OCI-LY7 (cell line): Measurements from ENCODE around the gene GUCA1C. TPM values are rescaled to one million over a fixed set of nuclear protein-coding genes. Genes with fewer than 3 reads are reported as not detected.

Experiments
- BruUV-seq: library from RNA; stranded (reverse); fragments of 400-500 nt; replicated peaks from 2 replicates; lab custom pipeline; 2021; lab: Mats Ljungman, UMichigan
- CTCF ChIA-PET: fragments of 300-600 bp; sonication (Branson Sonifier 250); formaldehyde crosslinking; loops from one replicate; lab custom pipeline; 2022; ENCODE audit warnings: antibody characterized with exemption; ENCODE audit not compliant: unreplicated experiment; lab: Charles Lee
- POLR2A ChIA-PET: fragments of 300-600 bp; sonication (Branson Sonifier 250); formaldehyde crosslinking; loops from one replicate; lab custom pipeline; 2022; ENCODE audit warnings: antibody characterized with exemption; lab: Charles Lee
- DNase-seq: peaks from one replicate; pipeline ENCODE4 v3.0.0-alpha.2; 2015; ENCODE audit warnings: low spot score
- H2AFZ ChIP-seq: fragments of 200-600 bp; sonication (generic), shearing (Covaris generic); 2 replicates; pipeline ENCODE4 v1.6.1; 2014; ENCODE audit warnings: mild to moderate bottlenecking, antibody characterized with exemption, low read length, moderate library complexity
- H3K27ac ChIP-seq: fragments of 200-600 bp; sonication (generic); 2 replicates; pipeline ENCODE4 v1.5.1; 2014; ENCODE audit warnings: mixed run types, low read depth, mild to moderate bottlenecking, moderate library complexity, low read length, inconsistent platforms; ENCODE audit not compliant: poor library complexity, severe bottlenecking
- H3K36me3 ChIP-seq: fragments of 200-600 bp; sonication (generic); 2 replicates; pipeline ENCODE4 v1.6.1; 2014; ENCODE audit warnings: mild to moderate bottlenecking, antibody characterized with exemption, low read length, moderate library complexity, mixed read lengths; ENCODE audit not compliant: insufficient read depth
- H3K4me1 ChIP-seq: fragments of 200-600 bp; sonication (generic); 2 replicates; pipeline ENCODE4 v1.5.1; 2014; ENCODE audit warnings: mild to moderate bottlenecking, low read length; ENCODE audit not compliant: insufficient read depth, poor library complexity, severe bottlenecking
- H3K4me2 ChIP-seq: fragments of 200-600 bp; sonication (generic); 2 replicates; pipeline ENCODE4 v1.6.1; 2014; ENCODE audit warnings: mild to moderate bottlenecking, low read length
- H3K4me3 ChIP-seq: fragments of 200-600 bp; sonication (generic); 2 replicates; pipeline ENCODE4 v1.5.1; 2014; ENCODE audit warnings: mild to moderate bottlenecking, low read depth, low read length; ENCODE audit not compliant: poor library complexity, severe bottlenecking
- H3K79me2 ChIP-seq: fragments of 200-600 bp; sonication (generic); 2 replicates; pipeline ENCODE4 v1.6.1; 2016; ENCODE audit warnings: low read depth, mild to moderate bottlenecking, low read length, moderate library complexity, mixed read lengths; ENCODE audit not compliant: insufficient read depth
- H3K9me2 ChIP-seq: fragments of 200-600 bp; sonication (generic); 2 replicates; pipeline ENCODE4 v1.6.1; 2016; ENCODE audit warnings: mild to moderate bottlenecking, low read length, mixed read lengths; ENCODE audit not compliant: insufficient read depth
- H3K9me3 ChIP-seq: fragments of 200-600 bp; sonication (generic); 2 replicates; pipeline ENCODE4 v1.6.1; 2014; ENCODE audit warnings: mild to moderate bottlenecking, mixed run types, low read length, mixed read lengths
- H4K20me1 ChIP-seq: fragments of 200-600 bp; sonication (generic); 2 replicates; pipeline ENCODE4 v1.6.1; 2014; ENCODE audit warnings: mild to moderate bottlenecking, antibody characterized with exemption, low read length, moderate library complexity, mixed read lengths; ENCODE audit not compliant: insufficient read depth
- EZH2phosphoT487 ChIP-seq: fragments of 200-600 bp; sonication (generic); IDR thresholded peaks from 2 replicates; pipeline ENCODE4 v1.6.1; 2018; ENCODE audit warnings: low read depth, borderline replicate concordance, mild to moderate bottlenecking, mixed run types, antibody characterized with exemption, low read length, moderate library complexity, mixed read lengths
- intact Hi-C: fragments of 100-400 bp; cut with micrococcal nuclease; formaldehyde crosslinking; loops from one replicate; pipeline ENCODE4 v1.10.0; 2022; ENCODE audit not compliant: unreplicated experiment
- total RNA-seq, 2 experiments: library from RNA; depleted of rRNA in 1 of 2; stranded (reverse); fragments of >200 nt in 1 of 2; shearing (Covaris generic) in 1 of 2; gene quantifications; 2 replicates each; pipeline ENCODE4 v1.2.3, GENCODE V29; 2014 to 2022
- TF ChIP-seq, protein P1 (sequence below): fragments of 200-600 bp; sonication (generic); conservative IDR thresholded peaks from 2 replicates; pipeline ENCODE4 v1.5.1; 2014; ENCODE audit warnings: mild to moderate bottlenecking, antibody characterized with exemption, low read length, moderate library complexity, mixed read lengths

The GUCA1C gene
- total RNA-seq, 2 experiments from 2014 or later: not detected

DNA sequence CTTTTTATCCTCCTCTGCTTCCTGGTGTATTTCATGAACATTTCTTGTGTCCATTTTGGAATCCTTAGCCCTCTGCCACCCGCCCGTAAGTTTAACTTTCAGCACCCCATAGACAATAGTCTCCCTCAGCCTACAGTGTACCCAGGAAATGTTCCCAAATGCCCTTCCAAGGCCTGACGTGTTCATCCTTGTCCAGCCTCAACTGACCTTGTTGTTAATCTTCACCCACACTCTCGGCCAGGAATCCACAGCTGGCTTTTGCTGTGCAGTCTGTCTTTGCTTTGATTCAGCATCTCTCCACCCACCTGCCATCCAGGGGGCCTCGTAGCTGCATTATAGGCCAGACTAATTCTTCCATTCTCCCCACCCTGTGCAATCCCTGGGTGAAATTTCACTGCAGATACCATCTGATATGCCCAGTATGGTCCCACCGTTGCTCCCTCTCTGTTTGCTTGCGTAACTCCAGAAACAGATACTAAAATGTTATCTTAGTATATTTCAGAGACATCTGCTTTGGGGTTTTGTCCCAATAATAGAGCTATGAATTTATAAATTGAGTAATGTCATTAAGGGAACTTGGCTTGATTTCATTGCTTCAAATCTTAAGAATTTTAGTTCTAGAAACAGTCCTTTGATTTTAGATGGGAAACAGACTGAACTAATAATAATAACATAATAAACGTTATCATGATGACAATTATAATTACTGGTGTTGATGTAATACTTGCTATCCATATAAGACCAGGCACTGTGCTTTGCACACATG, 16.6 kb downstream of the GUCA1C start:
- no peak overlapping the region for H2AFZ ChIP-seq
- no peaks in the 10 kb centered on the region for H3K79me2 ChIP-seq
- no peaks in the 10 kb centered on the region for H3K9me2 ChIP-seq
- BruUV-seq: no TSS peak
- TF ChIP-seq, protein P1, sequence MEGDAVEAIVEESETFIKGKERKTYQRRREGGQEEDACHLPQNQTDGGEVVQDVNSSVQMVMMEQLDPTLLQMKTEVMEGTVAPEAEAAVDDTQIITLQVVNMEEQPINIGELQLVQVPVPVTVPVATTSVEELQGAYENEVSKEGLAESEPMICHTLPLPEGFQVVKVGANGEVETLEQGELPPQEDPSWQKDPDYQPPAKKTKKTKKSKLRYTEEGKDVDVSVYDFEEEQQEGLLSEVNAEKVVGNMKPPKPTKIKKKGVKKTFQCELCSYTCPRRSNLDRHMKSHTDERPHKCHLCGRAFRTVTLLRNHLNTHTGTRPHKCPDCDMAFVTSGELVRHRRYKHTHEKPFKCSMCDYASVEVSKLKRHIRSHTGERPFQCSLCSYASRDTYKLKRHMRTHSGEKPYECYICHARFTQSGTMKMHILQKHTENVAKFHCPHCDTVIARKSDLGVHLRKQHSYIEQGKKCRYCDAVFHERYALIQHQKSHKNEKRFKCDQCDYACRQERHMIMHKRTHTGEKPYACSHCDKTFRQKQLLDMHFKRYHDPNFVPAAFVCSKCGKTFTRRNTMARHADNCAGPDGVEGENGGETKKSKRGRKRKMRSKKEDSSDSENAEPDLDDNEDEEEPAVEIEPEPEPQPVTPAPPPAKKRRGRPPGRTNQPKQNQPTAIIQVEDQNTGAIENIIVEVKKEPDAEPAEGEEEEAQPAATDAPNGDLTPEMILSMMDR: no peak
- H3K36me3 ChIP-seq: no peaks in the 10 kb centered on the region
- H4K20me1 ChIP-seq: no peaks in the 10 kb centered on the region
- H3K9me3 ChIP-seq: no peaks in the 10 kb centered on the region
- no peak overlapping the region for H3K4me3 ChIP-seq
- intact Hi-C loops: no loop called here
- no peak overlapping the region for H3K27ac ChIP-seq
- H3K4me2 ChIP-seq: no peak overlapping the region
- ChIA-PET POLR2A (interaction anchor here (0.5 to 0.7 kb wide), 2 partner anchors 25 to 1694 kb away, joined by 3 read pairs; no protein-coding TSS in a partner anchor), CTCF (no interaction called here)
- H3K4me1 ChIP-seq: no peaks in the 10 kb centered on the region
- no peak for DNase-seq

DNA sequence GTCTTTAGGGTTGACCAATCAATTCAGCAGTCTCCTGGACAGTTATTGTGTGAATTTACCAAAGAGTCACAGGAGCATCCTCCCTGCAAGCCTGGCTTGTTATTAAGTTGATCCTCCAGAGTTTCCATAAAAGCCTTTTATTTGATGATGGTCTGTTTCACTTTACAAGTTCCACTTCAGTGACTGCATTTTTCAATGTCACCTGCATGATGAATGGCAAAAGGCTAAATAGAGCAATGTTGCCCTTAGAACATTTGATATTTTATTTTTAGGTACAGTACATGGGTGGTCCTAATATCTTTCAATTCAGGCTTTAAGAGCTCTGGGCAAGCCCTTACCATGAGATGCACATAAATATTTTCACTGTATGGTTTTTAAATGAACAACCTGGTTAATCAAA, 22.6 kb downstream of the GUCA1C start:
- H3K36me3 ChIP-seq: no peaks in the 10 kb centered on the region
- no peak overlapping the region for H2AFZ ChIP-seq
- intact Hi-C loops: no loop called here
- H4K20me1 ChIP-seq: no peaks in the 10 kb centered on the region
- H3K79me2 ChIP-seq: no peaks in the 10 kb centered on the region
- ChIA-PET POLR2A (no interaction called here), CTCF (no interaction called here)
- TF ChIP-seq, protein P1: no peak
- TF ChIP-seq EZH2phosphoT487: no peak
- H3K4me1 ChIP-seq: no peaks in the 10 kb centered on the region
- no peak overlapping the region for H3K4me3 ChIP-seq
- no peak overlapping the region for H3K27ac ChIP-seq
- no peak overlapping the region for H3K4me2 ChIP-seq
- DNase-seq: no peak
- H3K9me2 ChIP-seq: no peaks in the 10 kb centered on the region
- no TSS peak for BruUV-seq
- H3K9me3 ChIP-seq: no peaks in the 10 kb centered on the region

DNA sequence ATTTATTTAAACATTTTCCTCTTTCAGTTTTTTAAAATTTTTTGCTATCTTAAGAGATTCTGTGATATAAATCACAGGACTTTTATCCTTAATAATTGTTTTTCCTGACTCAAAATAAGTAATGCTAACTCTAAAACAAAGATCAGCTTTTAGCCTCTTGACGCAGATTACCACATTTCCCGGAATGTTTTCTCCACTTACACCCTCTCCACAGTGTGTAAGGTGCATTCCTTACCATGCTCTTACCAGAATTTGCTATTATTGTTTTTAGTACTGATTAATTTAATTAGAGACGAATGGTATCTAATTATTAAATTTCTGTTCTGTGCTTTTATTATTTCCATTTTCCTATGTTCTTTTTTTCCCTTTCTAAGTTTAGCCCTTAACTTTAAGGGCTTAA, 34.8 kb downstream of the GUCA1C start:
- Histone ChIP-seq H3K79me2 (no peaks in the 10 kb centered on the region), H3K9me3 (no peaks in the 10 kb centered on the region), H3K4me3 (no peak overlapping the region), H3K36me3 (no peaks in the 10 kb centered on the region), H3K27ac (no peak overlapping the region), H4K20me1 (no peaks in the 10 kb centered on the region), H3K9me2 (no peaks in the 10 kb centered on the region), H3K4me2 (no peak overlapping the region), H3K4me1 (no peaks in the 10 kb centered on the region), H2AFZ (no peak overlapping the region)
- ChIA-PET CTCF (no interaction called here), POLR2A (no interaction called here)
- intact Hi-C loops: no loop called here
- no peak for TF ChIP-seq EZH2phosphoT487
- TF ChIP-seq, protein P1: no peak
- no TSS peak for BruUV-seq
- no peak for DNase-seq
